IMR-90 (cell line): ENCODE data around the gene PLCXD1. TPM values are rescaled to one million over a fixed set of nuclear protein-coding genes. Genes with fewer than 3 reads are reported as not detected.
A peak's percentile ranks its signal among the peaks of the same experiment; 100 is the strongest.
"Not testable (repeated sequence)": the region's sequence is repeated elsewhere in the genome, so short reads cannot be mapped to it uniquely, and the experiment has no call there.

Experiments used
- ATAC-seq: fragments of 200-7000 bp; cut with Tn5 transposase; 2 replicates; pipeline ENCODE4 v1.9.1; 2020; ENCODE audit warnings: low read depth, mild to moderate bottlenecking, moderate library complexity
- BruUV-seq: library from RNA; stranded (reverse); fragments of 400-500 nt; replicated peaks from 2 replicates; lab custom pipeline; 2021; lab: Mats Ljungman, UMichigan
- CTCF ChIA-PET: fragments of 300-600 bp; formaldehyde crosslinking; extraction: SDS; loops from one replicate; lab custom pipeline; 2021; ENCODE audit warnings: antibody characterized with exemption; lab: Yijun Ruan, JAX
- POLR2A ChIA-PET: fragments of 300-600 bp; sonication (Branson Sonifier 250); formaldehyde crosslinking; loops from one replicate; lab custom pipeline; 2022; ENCODE audit warnings: antibody characterized with exemption; ENCODE audit not compliant: unreplicated experiment; lab: Charles Lee
- DNase-seq: peaks from one replicate; pipeline ENCODE4 v3.0.0; 2013
- H2AFZ ChIP-seq: replicated peaks from 2 replicates; pipeline ENCODE3; 2013; ENCODE audit warnings: low read length, mild to moderate bottlenecking; ENCODE audit not compliant: poor library complexity
- H2AK5ac ChIP-seq: 2 replicates; pipeline ENCODE4 v1.6.1; 2013; ENCODE audit warnings: low read depth, low read length, inconsistent platforms
- H2AK9ac ChIP-seq: replicated peaks from 2 replicates; pipeline ENCODE3; 2013; ENCODE audit warnings: mild to moderate bottlenecking, low read depth, low read length, moderate library complexity; ENCODE audit not compliant: poor library complexity
- H2BK120ac ChIP-seq: 2 replicates; pipeline ENCODE4 v1.6.1; 2013; ENCODE audit warnings: low read depth, low read length, inconsistent platforms
- H2BK15ac ChIP-seq: 3 replicates; pipeline ENCODE4 v1.6.1; 2013; ENCODE audit warnings: low read depth, low read length, inconsistent platforms
- H2BK20ac ChIP-seq: 2 replicates; pipeline ENCODE4 v1.6.1; 2013; ENCODE audit warnings: low read depth, mild to moderate bottlenecking, inconsistent platforms, low read length, moderate library complexity
- H2BK5ac ChIP-seq: 2 replicates; pipeline ENCODE4 v1.6.1; 2013; ENCODE audit warnings: mild to moderate bottlenecking, low read depth, low read length, inconsistent platforms; ENCODE audit not compliant: poor library complexity, severe bottlenecking
- H3K14ac ChIP-seq: replicated peaks from 2 replicates; pipeline ENCODE4 v1.6.1; 2013; ENCODE audit warnings: low read depth, low read length, inconsistent platforms
- H3K18ac ChIP-seq: 2 replicates; pipeline ENCODE4 v1.6.1; 2013; ENCODE audit warnings: low read depth, low read length, control low read depth
- H3K23ac ChIP-seq: 2 replicates; pipeline ENCODE4 v1.6.1; 2013; ENCODE audit warnings: low read depth, low read length, inconsistent platforms
- H3K27ac ChIP-seq: 2 replicates; pipeline ENCODE4 v1.5.1; 2013; ENCODE audit warnings: mild to moderate bottlenecking, control low read depth, low read length; ENCODE audit not compliant: insufficient read depth
- H3K27me3 ChIP-seq: 2 replicates; pipeline ENCODE4 v1.6.1; 2013; ENCODE audit warnings: low read length; ENCODE audit not compliant: control insufficient read depth, insufficient read depth
- H3K36me3 ChIP-seq: 2 replicates; pipeline ENCODE4 v1.6.1; 2013; ENCODE audit warnings: low read length, mixed read lengths; ENCODE audit not compliant: control insufficient read depth, insufficient read depth
- H3K4ac ChIP-seq: 2 replicates; pipeline ENCODE4 v1.6.1; 2013; ENCODE audit warnings: low read depth, low read length, inconsistent platforms
- H3K4me1 ChIP-seq: 2 replicates; pipeline ENCODE4 v1.6.1; 2013; ENCODE audit warnings: low read length, mixed read lengths; ENCODE audit not compliant: control insufficient read depth, insufficient read depth
- H3K4me2 ChIP-seq: 2 replicates; pipeline ENCODE4 v1.6.1; 2013; ENCODE audit warnings: low read depth, mild to moderate bottlenecking, control low read depth, low read length, moderate library complexity
- H3K4me3 ChIP-seq: 2 replicates; pipeline ENCODE4 v1.5.1; 2013; ENCODE audit warnings: low read depth, mild to moderate bottlenecking, control low read depth, low read length, moderate library complexity; ENCODE audit not compliant: insufficient read depth
- H3K56ac ChIP-seq: 2 replicates; pipeline ENCODE4 v1.6.1; 2013; ENCODE audit warnings: low read length, inconsistent platforms; ENCODE audit not compliant: insufficient read depth; ENCODE audit errors: extremely low read depth
- H3K79me1 ChIP-seq, 2 experiments: 2 replicates each; pipeline ENCODE4 v1.6.1; 2013; ENCODE audit warnings: low read length in 2 of 2, inconsistent platforms in 1 of 2, low read depth in 1 of 2
- H3K9ac ChIP-seq: 2 replicates; pipeline ENCODE4 v1.6.1; 2013; ENCODE audit warnings: low read depth, low read length, control low read depth
- H3K9me1 ChIP-seq: 2 replicates; pipeline ENCODE4 v1.6.1; 2013; ENCODE audit warnings: low read length, inconsistent platforms; ENCODE audit not compliant: insufficient read depth
- H3K9me3 ChIP-seq: 2 replicates; pipeline ENCODE4 v1.6.1; 2013; ENCODE audit warnings: low read length; ENCODE audit not compliant: control insufficient read depth, insufficient read depth
- H4K20me1 ChIP-seq: 2 replicates; pipeline ENCODE4 v1.6.1; 2013; ENCODE audit warnings: low read length, inconsistent platforms; ENCODE audit not compliant: insufficient read depth
- H4K5ac ChIP-seq: 2 replicates; pipeline ENCODE4 v1.6.1; 2013; ENCODE audit warnings: mild to moderate bottlenecking, low read depth, low read length, control low read depth
- H4K8ac ChIP-seq, 2 experiments: 2 replicates each; pipeline ENCODE4 v1.6.1; 2013; ENCODE audit warnings: low read depth in 2 of 2, low read length in 2 of 2, control low read depth in 1 of 2, inconsistent platforms in 1 of 2
- H4K91ac ChIP-seq: 2 replicates; pipeline ENCODE4 v1.6.1; 2013; ENCODE audit warnings: low read depth, low read length, inconsistent platforms; ENCODE audit not compliant: insufficient read depth
- CEBPB ChIP-seq: IDR thresholded peaks from 2 replicates; pipeline ENCODE4 v1.6.1; 2012; ENCODE audit warnings: low read depth, low read length, improper control_type of control experiment
- CHD1 ChIP-seq: IDR thresholded peaks from 2 replicates; pipeline ENCODE4 v1.6.1; 2012; ENCODE audit warnings: low read depth, low read length, improper control_type of control experiment
- CTCF ChIP-seq: conservative IDR thresholded peaks from 2 replicates; pipeline ENCODE4 v1.5.1; 2012; ENCODE audit warnings: mild to moderate bottlenecking, low read depth, low read length, improper control_type of control experiment
- MAZ ChIP-seq: IDR thresholded peaks from 2 replicates; pipeline ENCODE4 v1.6.1; 2012; ENCODE audit warnings: low read depth, mild to moderate bottlenecking, low read length, improper control_type of control experiment, moderate library complexity, borderline replicate concordance
- POLR2A ChIP-seq: IDR thresholded peaks from 2 replicates; pipeline ENCODE4 v1.6.1; 2012; ENCODE audit warnings: mild to moderate bottlenecking, low read depth, low read length
- RAD21 ChIP-seq: IDR thresholded peaks from 2 replicates; pipeline ENCODE4 v1.6.1; 2012; ENCODE audit warnings: low read length, improper control_type of control experiment
- RCOR1 ChIP-seq: IDR thresholded peaks from 2 replicates; pipeline ENCODE4 v1.6.1; 2012; ENCODE audit warnings: mild to moderate bottlenecking, low read length, improper control_type of control experiment; ENCODE audit not compliant: insufficient replicate concordance
- WGBS, 2 experiments: methylation state at CpG; one replicate each; pipeline versions ENCODE4 v1.1.5 to v1.1.7; 2013; ENCODE audit warnings: missing lambda C conversion rate in 2 of 2; ENCODE audit not compliant: insufficient read length in 1 of 2; ENCODE audit errors: extremely low coverage in 2 of 2; 5-methylcytosine and 5-hydroxymethylcytosine counted together
- dilution Hi-C: fragments of 300-500 bp; cut with HindIII; formaldehyde crosslinking; loops from one replicate; pipeline ENCODE4 v1.14.3; 2018; ENCODE audit warnings: low sequenced_read_pairs; ENCODE audit not compliant: unreplicated experiment
- in situ Hi-C: fragments of 300-500 bp; cut with MboI; formaldehyde crosslinking; loops from 3 replicates; pipeline ENCODE4 v1.14.3; 2019; ENCODE audit warnings: low sequenced_read_pairs, inconsistent platforms, mixed read lengths
- intact Hi-C: fragments of 100-400 bp; cut with micrococcal nuclease; formaldehyde crosslinking; loops from 2 replicates; pipeline ENCODE4 v1.10.0; 2022
- polyA plus RNA-seq, 3 experiments: library from polyadenylated mRNA; depleted of rRNA; stranded (reverse); fragments of >200 nt; gene quantifications; 2 replicates each; pipeline ENCODE4 v1.2.3, GENCODE V29; 2012; ENCODE audit warnings: low replicate concordance in 1 of 3
- total RNA-seq: library from RNA; depleted of rRNA; stranded (reverse); fragments of >200 nt; gene quantifications from 2 replicates; pipeline ENCODE4 v1.2.3, GENCODE V29; 2012

PLCXD1 gene
- total and polyA plus RNA-seq, 2 of the 4 experiments (the other 2 are of a cell fraction) = 16.7 to 17.7 TPM

DNA sequence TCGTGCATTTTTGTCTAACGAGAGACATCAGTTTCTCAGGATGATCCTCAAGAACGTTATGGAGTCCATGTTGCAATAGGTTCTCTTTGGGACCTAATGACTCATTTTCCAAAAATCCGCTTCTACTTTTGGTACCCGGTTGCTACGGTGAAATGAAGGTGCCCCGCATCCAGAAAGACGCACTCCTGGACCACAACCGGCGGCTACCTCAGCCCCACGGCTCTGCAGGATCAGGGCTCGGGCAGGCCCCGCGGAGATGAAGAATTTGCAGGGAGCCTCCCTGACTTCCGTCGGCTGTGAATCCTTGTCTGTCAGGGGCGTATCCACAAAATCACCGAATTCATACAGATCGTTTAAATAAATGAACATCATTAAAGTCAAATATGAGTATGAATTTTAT, 21.8 kb downstream of the PLCXD1 start:
- dilution Hi-C loops = no loop called here
- Histone ChIP-seq H3K4me1 (no peaks in the 10 kb centered on the region), H4K20me1 (no peaks in the 10 kb centered on the region), H2AFZ (no peak overlapping the region), H3K4ac (no peak overlapping the region), H4K8ac (no peak overlapping the region), H3K56ac (no peak overlapping the region), H3K14ac (no peak overlapping the region), H4K5ac (no peak overlapping the region), H3K23ac (no peak overlapping the region), H2AK9ac (peak overlapping the region; percentile 55), H3K79me1 (0 out of 4 replicates have a peak, but pooled peaks cover 0 to 3% of the 10 kb centered on the region in 2 experiments), H3K4me3 (no peak overlapping the region), H3K9me3 (peaks cover 3% of the 10 kb centered on the region; the same call in 1 of the 2 replicates), H3K9me1 (no peaks in the 10 kb centered on the region), H3K9ac (no peak overlapping the region), H4K91ac (no peak overlapping the region), H2BK20ac (no peak overlapping the region), H3K27ac (no peak overlapping the region), H3K27me3 (no peaks in the 10 kb centered on the region), H3K4me2 (no peak overlapping the region), H2BK120ac (no peak overlapping the region), H2BK5ac (no peak overlapping the region), H2AK5ac (no peak overlapping the region), H3K18ac (no peak overlapping the region), H2BK15ac (no peak overlapping the region), H3K36me3 (peaks cover 56% of the 10 kb centered on the region)
- intact Hi-C loops = no loop called here
- CTCF ChIA-PET = no interaction called here
- WGBS, 2 experiments = 91% methylated on average over 9 of the region's 19 CpGs; no CpG with 5 or more reads in 1 of the 2 experiments
- no TSS peak for BruUV-seq
- TF ChIP-seq RAD21 (no peak), CEBPB (0 out of 2 replicates have a peak, but pooled peaks have one; percentile 16), CHD1 (no peak), POLR2A (no peak), CTCF (no peak), MAZ (no peak), RCOR1 (no peak)
- in situ Hi-C loops = no loop called here
- DNase-seq (no peak), ATAC-seq (no peak)
- POLR2A ChIA-PET = no interaction called here

- H3K9me3 ChIP-seq, intact Hi-C loops, H4K8ac ChIP-seq, H3K4me1 ChIP-seq, H4K20me1 ChIP-seq, H3K23ac ChIP-seq, H2BK20ac ChIP-seq, H3K4me2 ChIP-seq, H2AK5ac ChIP-seq, H2BK15ac ChIP-seq, in situ Hi-C loops, H3K79me1 ChIP-seq, H3K9me1 ChIP-seq, H3K14ac ChIP-seq, H2BK120ac ChIP-seq, POLR2A ChIA-PET, H2AFZ ChIP-seq, H4K5ac ChIP-seq, H3K9ac ChIP-seq, DNase-seq, H4K91ac ChIP-seq, dilution Hi-C loops, ATAC-seq, H3K27ac ChIP-seq, H3K27me3 ChIP-seq, BruUV-seq, H3K4ac ChIP-seq, H3K18ac ChIP-seq, H3K4me3 ChIP-seq, H2AK9ac ChIP-seq, CTCF ChIA-PET, H3K56ac ChIP-seq, H2BK5ac ChIP-seq: not testable (repeated sequence)
- peaks cover 56% of the 10 kb centered on the region for H3K36me3 ChIP-seq
- WGBS, 2 experiments = 97% methylated on average over 6 of the region's 12 CpGs; no CpG with 5 or more reads in 1 of the 2 experiments
Observed at GRCh38 chrX:305781-306613, 24.8 kb downstream of the PLCXD1 start.
